PC-3 (cell line): ENCODE data around the gene RNF146. TPM values are rescaled to one million over a fixed set of nuclear protein-coding genes. Genes with fewer than 3 reads are reported as not detected.
"Not testable (repeated sequence)": the region's sequence is repeated elsewhere in the genome, so short reads cannot be mapped to it uniquely, and the experiment has no call there.

Source experiments
- ATAC-seq: fragments of 200-7000 bp; cut with Tn5 transposase; 2 replicates; pipeline ENCODE4 v1.9.1; 2020; ENCODE audit warnings: mild to moderate bottlenecking, moderate library complexity
- BruUV-seq: library from RNA; stranded (reverse); fragments of 400-500 nt; replicated peaks from 2 replicates; lab custom pipeline; 2021; lab: Mats Ljungman, UMichigan
- CTCF ChIA-PET: fragments of 300-600 bp; sonication (Branson Sonifier 250); formaldehyde crosslinking; loops from one replicate; lab custom pipeline; 2022; ENCODE audit warnings: antibody characterized with exemption; lab: Charles Lee
- POLR2A ChIA-PET: fragments of 300-600 bp; sonication (Branson Sonifier 250); formaldehyde crosslinking; loops from one replicate; lab custom pipeline; 2022; ENCODE audit warnings: antibody characterized with exemption; ENCODE audit not compliant: unreplicated experiment; lab: Charles Lee
- DNase-seq: peaks from one replicate; pipeline ENCODE4 v3.0.0-alpha.2; 2015
- H2AFZ ChIP-seq: fragments of 300-600 bp; sonication (generic); 2 replicates; pipeline ENCODE4 v1.6.0; 2016; ENCODE audit warnings: antibody characterized with exemption, low read length
- H3F3A ChIP-seq: fragments of 300-600 bp; sonication (generic); one replicate; pipeline ENCODE4 v1.6.0; 2017; ENCODE audit warnings: antibody characterized with exemption, low read length, control low read depth, mild to moderate bottlenecking; ENCODE audit not compliant: unreplicated experiment
- H3K27ac ChIP-seq: fragments of 300-600 bp; sonication (generic); 2 replicates; pipeline ENCODE4 v1.5.1; 2016; ENCODE audit warnings: mild to moderate bottlenecking, low read length
- H3K27me3 ChIP-seq: fragments of 300-600 bp; sonication (generic); 2 replicates; pipeline ENCODE4 v1.6.1; 2016; ENCODE audit warnings: low read length, mixed read lengths
- H3K36me3 ChIP-seq: fragments of 300-600 bp; sonication (generic); 2 replicates; pipeline ENCODE4 v1.6.1; 2016; ENCODE audit warnings: low read depth, mixed run types, low read length, mixed read lengths
- H3K4me1 ChIP-seq: fragments of 300-600 bp; sonication (generic); 2 replicates; pipeline ENCODE4 v1.5.1; 2016; ENCODE audit warnings: low read length; ENCODE audit not compliant: insufficient read depth
- H3K4me2 ChIP-seq: fragments of 300-600 bp; sonication (generic); 2 replicates; pipeline ENCODE4 v1.6.0; 2016; ENCODE audit warnings: low read length
- H3K4me3 ChIP-seq: fragments of 300-600 bp; sonication (generic); 2 replicates; pipeline ENCODE4 v1.5.1; 2016; ENCODE audit warnings: mild to moderate bottlenecking, low read length, mixed read lengths
- H3K79me2 ChIP-seq: fragments of 300-600 bp; sonication (generic); 2 replicates; pipeline ENCODE4 v1.6.1; 2017; ENCODE audit warnings: low read length, mixed read lengths
- H3K9ac ChIP-seq: fragments of 300-600 bp; sonication (generic); 2 replicates; pipeline ENCODE4 v1.6.0; 2016; ENCODE audit warnings: mild to moderate bottlenecking, low read length
- H3K9me2 ChIP-seq: fragments of 300-600 bp; sonication (generic); replicated peaks from 2 replicates; pipeline ENCODE4 v1.6.1; 2016; ENCODE audit warnings: mixed run types, low read length, mixed read lengths
- H3K9me3 ChIP-seq: fragments of 300-600 bp; sonication (generic); 2 replicates; pipeline ENCODE4 v1.6.1; 2016; ENCODE audit warnings: low read length, mixed read lengths
- H4K20me1 ChIP-seq: fragments of 300-600 bp; sonication (generic); 2 replicates; pipeline ENCODE4 v1.6.1; 2016; ENCODE audit warnings: low read length, mixed read lengths
- CTCF ChIP-seq: fragments of 300-600 bp; sonication (generic); conservative IDR thresholded peaks from 2 replicates; pipeline ENCODE4 v1.5.1; 2017; ENCODE audit warnings: antibody characterized with exemption, low read depth, mild to moderate bottlenecking, low read length
- EZH2 ChIP-seq: fragments of 300-600 bp; sonication (generic); IDR thresholded peaks from one replicate; pipeline ENCODE4 v1.6.1; 2017; ENCODE audit warnings: antibody characterized with exemption, mild to moderate bottlenecking, low read length; ENCODE audit not compliant: unreplicated experiment
- EZH2phosphoT487 ChIP-seq: fragments of 300-600 bp; sonication (generic); IDR thresholded peaks from 2 replicates; pipeline ENCODE4 v1.6.1; 2018; ENCODE audit warnings: mild to moderate bottlenecking, antibody characterized with exemption, low read length, borderline replicate concordance
- intact Hi-C: fragments of 100-400 bp; cut with micrococcal nuclease; formaldehyde crosslinking; loops from 2 replicates; pipeline ENCODE4 v1.9.0; 2023
- total RNA-seq: library from RNA; depleted of rRNA; stranded (reverse); fragments of >200 nt; gene quantifications from 2 replicates; pipeline ENCODE4 v1.2.3, GENCODE V29; 2014

RNF146 gene
- total RNA-seq, 1 experiment from 2014 or later: 11.6 TPM

- H3K9me2 ChIP-seq: no peaks in the 10 kb centered on the region
- intact Hi-C loops: no loop called here
- no peak overlapping the region for H3K4me2 ChIP-seq
- no peak for ATAC-seq
- DNase-seq: no peak
- H3K27me3 ChIP-seq: no peaks in the 10 kb centered on the region
- no peak overlapping the region for H3K9ac ChIP-seq
- TF ChIP-seq CTCF (no peak), EZH2 (no peak), EZH2phosphoT487 (no peak)
- H3K27ac ChIP-seq: no peak overlapping the region
- H4K20me1 ChIP-seq: no peaks in the 10 kb centered on the region
- H3K4me3 ChIP-seq: no peak overlapping the region
- no peaks in the 10 kb centered on the region for H3K9me3 ChIP-seq
- H3K36me3 ChIP-seq: no peaks in the 10 kb centered on the region
- no peaks in the 10 kb centered on the region for H3K79me2 ChIP-seq
- ChIA-PET POLR2A (interaction anchor here (0.7 kb wide), 1 partner anchor 24 kb away, joined by 9 read pairs; no protein-coding TSS in a partner anchor), CTCF (no interaction called here)
- no peak overlapping the region for H2AFZ ChIP-seq
- no peaks in the 10 kb centered on the region for H3K4me1 ChIP-seq
- H3F3A ChIP-seq: no peaks in the 10 kb centered on the region
- no TSS peak for BruUV-seq
Observed at GRCh38 chr6:127221201-127221600, 45.5 kb upstream of the RNF146 start.

GRCh38 chr6:127222418-127222817, 44.2 kb upstream of the RNF146 start:
- Histone ChIP-seq H3K36me3 (no peaks in the 10 kb centered on the region), H3K9me2 (no peaks in the 10 kb centered on the region), H3K27me3 (no peaks in the 10 kb centered on the region), H3K4me3 (no peak overlapping the region), H3K4me2 (no peak overlapping the region), H3K79me2 (no peaks in the 10 kb centered on the region), H3K27ac (no peak overlapping the region), H2AFZ (no peak overlapping the region), H3K9ac (no peak overlapping the region), H3F3A (no peaks in the 10 kb centered on the region), H3K4me1 (no peaks in the 10 kb centered on the region), H3K9me3 (no peaks in the 10 kb centered on the region), H4K20me1 (no peaks in the 10 kb centered on the region)
- peak; percentile 84 for ATAC-seq
- POLR2A ChIA-PET: no interaction called here
- TF ChIP-seq EZH2 (no peak), CTCF (no peak), EZH2phosphoT487 (no peak)
- intact Hi-C loops: no loop called here
- no TSS peak for BruUV-seq
- peak; percentile 32 for DNase-seq
- CTCF ChIA-PET: no interaction called here

- H3K4me2 ChIP-seq: no peak overlapping the region
- no peaks in the 10 kb centered on the region for H3F3A ChIP-seq
- no peaks in the 10 kb centered on the region for H4K20me1 ChIP-seq
- intact Hi-C loops: no loop called here
- H3K4me3 ChIP-seq: no peak overlapping the region
- TF ChIP-seq CTCF (no peak), EZH2phosphoT487 (no peak), EZH2 (no peak)
- H3K79me2 ChIP-seq: no peaks in the 10 kb centered on the region
- no peaks in the 10 kb centered on the region for H3K9me2 ChIP-seq
- no peaks in the 10 kb centered on the region for H3K36me3 ChIP-seq
- H3K9ac ChIP-seq: no peak overlapping the region
- ATAC-seq (no peak), DNase-seq (no peak)
- no peak overlapping the region for H3K27ac ChIP-seq
- H3K9me3 ChIP-seq: no peaks in the 10 kb centered on the region
- ChIA-PET POLR2A (no interaction called here), CTCF (no interaction called here)
- H3K27me3 ChIP-seq: no peaks in the 10 kb centered on the region
- BruUV-seq: no TSS peak
- no peaks in the 10 kb centered on the region for H3K4me1 ChIP-seq
- H2AFZ ChIP-seq: no peak overlapping the region
Observed at GRCh38 chr6:127225497-127225896, 41.2 kb upstream of the RNF146 start.

- CTCF ChIA-PET, ATAC-seq, H2AFZ ChIP-seq, H3K27ac ChIP-seq, DNase-seq, H3K4me3 ChIP-seq, BruUV-seq, H3F3A ChIP-seq, H4K20me1 ChIP-seq, H3K4me2 ChIP-seq, POLR2A ChIA-PET, H3K4me1 ChIP-seq, H3K79me2 ChIP-seq, H3K36me3 ChIP-seq, H3K9ac ChIP-seq, H3K9me3 ChIP-seq, intact Hi-C loops, H3K9me2 ChIP-seq, H3K27me3 ChIP-seq: not testable (repeated sequence)
Observed at GRCh38 chr6:127233819-127234218, 32.8 kb upstream of the RNF146 start.
